Measurements from ENCODE around the gene ITGB3BP. TPM values are rescaled to one million over a fixed set of nuclear protein-coding genes. Genes with fewer than 3 reads are reported as not detected.

Gene ITGB3BP
- total RNA-seq, 1 experiment from 2014 or later, result 47.2 TPM

DNA sequence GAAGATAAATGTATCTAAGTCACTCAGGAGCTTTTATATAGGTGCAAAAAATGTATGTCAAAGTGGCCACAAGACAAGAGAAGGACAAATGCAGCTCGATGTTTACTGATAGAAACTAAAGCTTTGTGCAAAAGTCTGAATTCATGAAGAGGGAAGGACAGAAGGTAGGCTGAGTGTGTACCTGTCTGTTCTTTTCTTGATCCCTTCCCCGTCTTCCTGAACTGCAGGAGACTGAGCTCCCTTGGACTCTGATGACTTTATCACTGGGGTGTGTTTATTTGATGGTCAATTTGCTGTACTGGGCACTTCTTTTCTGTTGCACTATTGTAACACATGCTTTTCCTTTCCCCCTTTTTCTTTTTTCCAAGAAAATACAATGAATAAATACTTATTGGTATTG lies 25.4 kb downstream of the ITGB3BP start:
- no peak overlapping the region for H3K18ac ChIP-seq (ENCODE audit: insufficient read length, low read depth, low read length)
- H4K20me1 ChIP-seq (ENCODE audit: control insufficient read depth, insufficient read depth, insufficient read length), result no peaks in the 10 kb centered on the region
- H3K27me3 ChIP-seq (ENCODE audit: insufficient read depth, low read length), result no peaks in the 10 kb centered on the region
- WGBS (ENCODE audit: extremely low coverage, insufficient read length, low lambda C conversion rate), result no CpG with 5 or more reads among the region's 2 CpGs
- H2BK20ac ChIP-seq (ENCODE audit: low read depth, low read length, poor library complexity, severe bottlenecking), result no peak overlapping the region
- Mint-ChIP-seq H3K9me3 (no peaks in the 10 kb centered on the region), H3K36me3 (ENCODE audit: insufficient read depth in 1 of 3, low read depth in 3 of 3) (peaks cover 0 to 2% (median 0%) of the 10 kb centered on the region in 3 experiments; a peak in 3 of 7 replicates), H3K27me3 (ENCODE audit: low read depth) (no peaks in the 10 kb centered on the region), H3K27ac (no peak overlapping the region), H3K4me1 (peaks cover 0 to 3% of the 10 kb centered on the region in 2 experiments; a peak in 1 of 4 replicates), H3K4me3 (no peak overlapping the region)
- no peak for DNase-seq
- H3K14ac ChIP-seq (ENCODE audit: insufficient read depth, low read length), result no peak overlapping the region
- no peak overlapping the region for H3K56ac ChIP-seq (ENCODE audit: insufficient read length, low read depth, low read length)
- H3K4ac ChIP-seq (ENCODE audit: low read depth, low read length), result no peak overlapping the region
- H3K4me2 ChIP-seq (ENCODE audit: insufficient read depth, insufficient read length, low read length), result no peak overlapping the region
- H3K79me1 ChIP-seq (ENCODE audit: insufficient read depth, low read depth, low read length, poor library complexity, severe bottlenecking), result peaks cover 2% of the 10 kb centered on the region
- H3K4me1 ChIP-seq (ENCODE audit: insufficient read depth, low read length), result no peaks in the 10 kb centered on the region
- no peaks in the 10 kb centered on the region for H3K79me2 ChIP-seq (ENCODE audit: insufficient read depth, low read length)
- H2AK5ac ChIP-seq (ENCODE audit: insufficient read length, low read length), result no peak overlapping the region
- no peak overlapping the region for H2AFZ ChIP-seq (ENCODE audit: low read length)
- H3K23me2 ChIP-seq (ENCODE audit: insufficient read length, low read depth, low read length, poor library complexity, severe bottlenecking), result no peaks in the 10 kb centered on the region
- H2BK5ac ChIP-seq (ENCODE audit: insufficient read length, low read length), result no peak overlapping the region
- H4K8ac ChIP-seq (replicated peaks; ENCODE audit: insufficient read length, low read depth, low read length), result no peak overlapping the region
- H3T11ph ChIP-seq (ENCODE audit: low read length), result no peak overlapping the region
- H3K9ac ChIP-seq (ENCODE audit: extremely low read depth, insufficient read length, low read length), result no peak overlapping the region
- H3K27ac ChIP-seq (ENCODE audit: insufficient read length, low read depth, low read length), result no peak overlapping the region
- TF ChIP-seq, protein P1, sequence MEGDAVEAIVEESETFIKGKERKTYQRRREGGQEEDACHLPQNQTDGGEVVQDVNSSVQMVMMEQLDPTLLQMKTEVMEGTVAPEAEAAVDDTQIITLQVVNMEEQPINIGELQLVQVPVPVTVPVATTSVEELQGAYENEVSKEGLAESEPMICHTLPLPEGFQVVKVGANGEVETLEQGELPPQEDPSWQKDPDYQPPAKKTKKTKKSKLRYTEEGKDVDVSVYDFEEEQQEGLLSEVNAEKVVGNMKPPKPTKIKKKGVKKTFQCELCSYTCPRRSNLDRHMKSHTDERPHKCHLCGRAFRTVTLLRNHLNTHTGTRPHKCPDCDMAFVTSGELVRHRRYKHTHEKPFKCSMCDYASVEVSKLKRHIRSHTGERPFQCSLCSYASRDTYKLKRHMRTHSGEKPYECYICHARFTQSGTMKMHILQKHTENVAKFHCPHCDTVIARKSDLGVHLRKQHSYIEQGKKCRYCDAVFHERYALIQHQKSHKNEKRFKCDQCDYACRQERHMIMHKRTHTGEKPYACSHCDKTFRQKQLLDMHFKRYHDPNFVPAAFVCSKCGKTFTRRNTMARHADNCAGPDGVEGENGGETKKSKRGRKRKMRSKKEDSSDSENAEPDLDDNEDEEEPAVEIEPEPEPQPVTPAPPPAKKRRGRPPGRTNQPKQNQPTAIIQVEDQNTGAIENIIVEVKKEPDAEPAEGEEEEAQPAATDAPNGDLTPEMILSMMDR (conservative IDR thresholded peaks at IDR 0.05), result no peak
- no peak overlapping the region for H3K23ac ChIP-seq (ENCODE audit: insufficient read length, low read depth, low read length)
- H2BK15ac ChIP-seq (ENCODE audit: low read depth, low read length), result no peak overlapping the region
- no peak overlapping the region for H2BK120ac ChIP-seq (ENCODE audit: low read depth, low read length, poor library complexity, severe bottlenecking)
- no peaks in the 10 kb centered on the region for H3K9me3 ChIP-seq (ENCODE audit: control insufficient read depth, low read depth, low read length)
- H4K91ac ChIP-seq (ENCODE audit: insufficient read length, low read depth, low read length), result no peak overlapping the region
- no peak overlapping the region for H2BK12ac ChIP-seq (ENCODE audit: insufficient read length, low read depth, low read length)
- no peak overlapping the region for H4K5ac ChIP-seq (ENCODE audit: insufficient read length, low read depth, low read length)

Data from H9 (cell line).